ENCODE results near the gene CLDND1. TPM values are rescaled to one million over a fixed set of nuclear protein-coding genes. Genes with fewer than 3 reads are reported as not detected.

Gene CLDND1
- total and polyA plus RNA-seq, 2 of the 13 experiments (the other 11 are each of a cell fraction or from before 2014, with no cell fraction given), result 50.8 to 121 TPM

DNA sequence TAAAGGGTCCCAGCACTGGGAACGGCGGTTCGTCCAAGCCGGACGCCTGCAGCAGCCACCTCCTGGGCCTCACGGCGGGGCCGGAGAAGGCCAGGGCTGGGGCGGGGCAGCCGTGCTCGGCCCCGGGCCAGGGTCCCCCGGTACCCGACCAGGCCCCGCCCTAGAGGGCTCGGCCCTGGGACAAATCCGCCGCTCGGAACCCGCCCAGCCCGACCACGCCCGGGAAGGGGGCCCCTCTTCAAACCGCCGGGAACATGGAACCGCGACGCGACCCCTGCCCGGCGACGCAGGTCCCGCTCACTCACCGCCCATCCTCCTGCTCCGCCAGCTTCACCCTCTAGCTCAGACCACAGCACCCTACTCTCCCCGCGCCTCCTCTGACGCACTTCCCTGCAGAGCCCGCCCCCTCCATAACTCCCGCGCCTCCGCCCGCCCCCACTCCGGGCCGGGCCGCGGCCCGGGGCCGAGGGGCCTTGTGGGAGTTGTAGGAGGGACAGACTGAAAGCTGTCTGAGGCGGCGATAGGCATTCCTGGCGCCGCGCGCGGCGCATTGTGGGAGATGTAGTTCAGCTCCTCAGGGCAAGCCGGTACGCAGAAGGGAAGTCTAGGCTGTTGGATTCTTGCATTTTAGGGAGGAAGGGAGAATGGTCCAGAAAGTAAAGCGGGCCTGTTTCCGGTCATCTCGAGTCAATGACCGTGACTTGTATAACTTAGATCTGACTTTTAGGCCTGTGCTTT is at the start of gene CLDND1 (continued):
- TF ChIP-seq, protein P1, sequence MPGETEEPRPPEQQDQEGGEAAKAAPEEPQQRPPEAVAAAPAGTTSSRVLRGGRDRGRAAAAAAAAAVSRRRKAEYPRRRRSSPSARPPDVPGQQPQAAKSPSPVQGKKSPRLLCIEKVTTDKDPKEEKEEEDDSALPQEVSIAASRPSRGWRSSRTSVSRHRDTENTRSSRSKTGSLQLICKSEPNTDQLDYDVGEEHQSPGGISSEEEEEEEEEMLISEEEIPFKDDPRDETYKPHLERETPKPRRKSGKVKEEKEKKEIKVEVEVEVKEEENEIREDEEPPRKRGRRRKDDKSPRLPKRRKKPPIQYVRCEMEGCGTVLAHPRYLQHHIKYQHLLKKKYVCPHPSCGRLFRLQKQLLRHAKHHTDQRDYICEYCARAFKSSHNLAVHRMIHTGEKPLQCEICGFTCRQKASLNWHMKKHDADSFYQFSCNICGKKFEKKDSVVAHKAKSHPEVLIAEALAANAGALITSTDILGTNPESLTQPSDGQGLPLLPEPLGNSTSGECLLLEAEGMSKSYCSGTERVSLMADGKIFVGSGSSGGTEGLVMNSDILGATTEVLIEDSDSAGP (CRISPR knock-in tag; IDR thresholded peaks at IDR 0.05; ENCODE audit: borderline replicate concordance), result peak; percentile 96
- TF ChIP-seq, protein P2, sequence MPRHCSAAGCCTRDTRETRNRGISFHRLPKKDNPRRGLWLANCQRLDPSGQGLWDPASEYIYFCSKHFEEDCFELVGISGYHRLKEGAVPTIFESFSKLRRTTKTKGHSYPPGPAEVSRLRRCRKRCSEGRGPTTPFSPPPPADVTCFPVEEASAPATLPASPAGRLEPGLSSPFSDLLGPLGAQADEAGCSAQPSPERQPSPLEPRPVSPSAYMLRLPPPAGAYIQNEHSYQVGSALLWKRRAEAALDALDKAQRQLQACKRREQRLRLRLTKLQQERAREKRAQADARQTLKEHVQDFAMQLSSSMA (CRISPR knock-in tag; IDR thresholded peaks at IDR 0.05), result no peak
- TF ChIP-seq FOXC1 (CRISPR knock-in tag; IDR thresholded peaks at IDR 0.05; ENCODE audit: borderline replicate concordance) (no peak; the same call in 1 of the 2 replicates), NR2C2 (CRISPR knock-in tag; IDR thresholded peaks at IDR 0.05; ENCODE audit: borderline replicate concordance) (peak; percentile 68), ZNF274 (CRISPR knock-in tag; IDR thresholded peaks at IDR 0.05) (no peak), TEAD2 (CRISPR knock-in tag; IDR thresholded peaks at IDR 0.05) (no peak), NFIB (CRISPR knock-in tag; IDR thresholded peaks at IDR 0.05; ENCODE audit: borderline replicate concordance) (no peak), TAF15 (IDR thresholded peaks at IDR 0.05; ENCODE audit: low read depth, low read length, poor library complexity, severe bottlenecking) (peak; percentile 41), RAD21 (CRISPR knock-in tag; IDR thresholded peaks at IDR 0.05) (peak; percentile 35), ZBTB38 (CRISPR knock-in tag; IDR thresholded peaks at IDR 0.05) (peak; percentile 79), ZNF264 (CRISPR knock-in tag; IDR thresholded peaks at IDR 0.05) (no peak; the same call in 1 of the 2 replicates), HOXA7 (CRISPR knock-in tag; IDR thresholded peaks at IDR 0.05) (no peak), NFKBIZ (CRISPR knock-in tag; IDR thresholded peaks at IDR 0.05) (no peak)
- TF ChIP-seq, protein P3, sequence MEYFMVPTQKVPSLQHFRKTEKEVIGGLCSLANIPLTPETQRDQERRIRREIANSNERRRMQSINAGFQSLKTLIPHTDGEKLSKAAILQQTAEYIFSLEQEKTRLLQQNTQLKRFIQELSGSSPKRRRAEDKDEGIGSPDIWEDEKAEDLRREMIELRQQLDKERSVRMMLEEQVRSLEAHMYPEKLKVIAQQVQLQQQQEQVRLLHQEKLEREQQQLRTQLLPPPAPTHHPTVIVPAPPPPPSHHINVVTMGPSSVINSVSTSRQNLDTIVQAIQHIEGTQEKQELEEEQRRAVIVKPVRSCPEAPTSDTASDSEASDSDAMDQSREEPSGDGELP (IDR thresholded peaks at IDR 0.05; ENCODE audit: borderline replicate concordance, low read depth), result 0 out of 2 replicates have a peak, but pooled peaks have one; percentile 9
- TF ChIP-seq, protein P4, sequence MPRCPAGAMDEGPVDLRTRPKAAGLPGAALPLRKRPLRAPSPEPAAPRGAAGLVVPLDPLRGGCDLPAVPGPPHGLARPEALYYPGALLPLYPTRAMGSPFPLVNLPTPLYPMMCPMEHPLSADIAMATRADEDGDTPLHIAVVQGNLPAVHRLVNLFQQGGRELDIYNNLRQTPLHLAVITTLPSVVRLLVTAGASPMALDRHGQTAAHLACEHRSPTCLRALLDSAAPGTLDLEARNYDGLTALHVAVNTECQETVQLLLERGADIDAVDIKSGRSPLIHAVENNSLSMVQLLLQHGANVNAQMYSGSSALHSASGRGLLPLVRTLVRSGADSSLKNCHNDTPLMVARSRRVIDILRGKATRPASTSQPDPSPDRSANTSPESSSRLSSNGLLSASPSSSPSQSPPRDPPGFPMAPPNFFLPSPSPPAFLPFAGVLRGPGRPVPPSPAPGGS (CRISPR knock-in tag; IDR thresholded peaks at IDR 0.05), result no peak

Measured in HepG2 (cell line).